Gastrocnemius medialis (tissue), 4 donors: ENCODE results near the gene COL9A1.

Experiments
- POLR2A ChIP-seq, 2 donors: fragments of 450-650 bp; IDR thresholded peaks; one replicate each; pipeline ENCODE4 v1.6.1; 2017; ENCODE audit warnings: antibody characterized with exemption in 2 of 2, mild to moderate bottlenecking in 2 of 2, moderate library complexity in 2 of 2
- TF ChIP-seq, protein P1 (sequence below), 5 experiments: fragments of 450-650 bp in 3 of 5; fragments of 200-600 bp in 2 of 5; sonication (generic) in 2 of 5; IDR thresholded peaks in 4 of 5; conservative IDR thresholded peaks in 1 of 5; 1 replicate in 4 of 5; 2 replicates in 1 of 5; pipeline ENCODE4 v1.5.1; 2016 to 2019; ENCODE audit warnings: antibody characterized with exemption in 5 of 5, mild to moderate bottlenecking in 3 of 5, moderate library complexity in 3 of 5

DNA sequence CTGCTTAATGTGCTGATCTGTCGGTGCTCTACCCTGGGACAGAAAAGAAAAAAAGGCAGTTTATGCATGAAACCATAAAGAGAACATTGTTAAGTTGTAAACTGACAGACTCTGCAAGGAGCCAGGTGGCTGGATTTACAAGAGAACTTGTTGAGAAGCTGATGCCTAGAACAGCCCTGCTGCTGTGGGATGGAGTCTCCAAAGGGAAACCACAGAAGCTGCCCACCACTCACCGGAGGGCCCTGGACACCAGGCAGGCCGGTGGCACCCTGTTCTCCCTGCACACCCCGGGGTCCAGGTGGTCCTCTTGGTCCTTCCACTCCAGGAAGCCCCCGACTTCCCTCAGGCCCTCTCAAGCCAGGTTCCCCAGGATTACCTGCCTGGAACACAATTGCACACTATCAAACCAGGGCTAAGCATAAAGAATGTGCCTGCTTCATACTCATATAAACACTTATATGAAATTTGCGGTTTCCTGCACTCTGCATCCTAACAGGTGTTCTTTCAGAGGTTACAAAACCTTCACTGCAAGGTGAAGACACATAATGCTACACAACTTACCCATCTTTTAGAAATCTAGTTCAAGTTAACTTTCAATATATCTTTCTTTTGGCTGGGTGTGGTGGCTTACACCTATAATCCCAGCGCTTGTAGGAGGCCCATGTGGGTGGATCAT lies 68.2 kb downstream of the COL9A1 start:
- TF ChIP-seq POLR2A (IDR thresholded peaks at IDR 0.05) = no peak
- TF ChIP-seq, protein P1, sequence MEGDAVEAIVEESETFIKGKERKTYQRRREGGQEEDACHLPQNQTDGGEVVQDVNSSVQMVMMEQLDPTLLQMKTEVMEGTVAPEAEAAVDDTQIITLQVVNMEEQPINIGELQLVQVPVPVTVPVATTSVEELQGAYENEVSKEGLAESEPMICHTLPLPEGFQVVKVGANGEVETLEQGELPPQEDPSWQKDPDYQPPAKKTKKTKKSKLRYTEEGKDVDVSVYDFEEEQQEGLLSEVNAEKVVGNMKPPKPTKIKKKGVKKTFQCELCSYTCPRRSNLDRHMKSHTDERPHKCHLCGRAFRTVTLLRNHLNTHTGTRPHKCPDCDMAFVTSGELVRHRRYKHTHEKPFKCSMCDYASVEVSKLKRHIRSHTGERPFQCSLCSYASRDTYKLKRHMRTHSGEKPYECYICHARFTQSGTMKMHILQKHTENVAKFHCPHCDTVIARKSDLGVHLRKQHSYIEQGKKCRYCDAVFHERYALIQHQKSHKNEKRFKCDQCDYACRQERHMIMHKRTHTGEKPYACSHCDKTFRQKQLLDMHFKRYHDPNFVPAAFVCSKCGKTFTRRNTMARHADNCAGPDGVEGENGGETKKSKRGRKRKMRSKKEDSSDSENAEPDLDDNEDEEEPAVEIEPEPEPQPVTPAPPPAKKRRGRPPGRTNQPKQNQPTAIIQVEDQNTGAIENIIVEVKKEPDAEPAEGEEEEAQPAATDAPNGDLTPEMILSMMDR (IDR thresholded peaks at IDR 0.05 in 4 of 5, conservative IDR thresholded peaks at IDR 0.05 in 1 of 5) = no peak
